C4-2B (cell line): ENCODE measurements around the gene GALNT9.

Experiments
- H3K27ac ChIP-seq: fragments of 450-650 bp; 2 replicates; pipeline ENCODE4 v1.5.1; 2017
- CTCF ChIP-seq: fragments of 450-650 bp; conservative IDR thresholded peaks from 2 replicates; pipeline ENCODE4 v1.5.1; 2017; ENCODE audit warnings: mild to moderate bottlenecking
- ZFX ChIP-seq: fragments of 450-650 bp; IDR thresholded peaks from 2 replicates; pipeline ENCODE4 v1.6.1; 2017

The GALNT9 gene

GRCh38 chr12:132356691-132357622, 27.6 kb upstream of the GALNT9 start:
- H3K27ac ChIP-seq: no peak overlapping the region
- TF ChIP-seq ZFX: no peak
- TF ChIP-seq CTCF: no peak

- H3K27ac ChIP-seq: no peak overlapping the region
- TF ChIP-seq ZFX: no peak
- no peak for TF ChIP-seq CTCF
Measured at GRCh38 chr12:132355742-132356681, 26.6 kb upstream of the GALNT9 start.

- TF ChIP-seq ZFX: no peak
- no peak for TF ChIP-seq CTCF
- no peak overlapping the region for H3K27ac ChIP-seq
Measured at GRCh38 chr12:132354982-132355680, 25.7 kb upstream of the GALNT9 start.

DNA sequence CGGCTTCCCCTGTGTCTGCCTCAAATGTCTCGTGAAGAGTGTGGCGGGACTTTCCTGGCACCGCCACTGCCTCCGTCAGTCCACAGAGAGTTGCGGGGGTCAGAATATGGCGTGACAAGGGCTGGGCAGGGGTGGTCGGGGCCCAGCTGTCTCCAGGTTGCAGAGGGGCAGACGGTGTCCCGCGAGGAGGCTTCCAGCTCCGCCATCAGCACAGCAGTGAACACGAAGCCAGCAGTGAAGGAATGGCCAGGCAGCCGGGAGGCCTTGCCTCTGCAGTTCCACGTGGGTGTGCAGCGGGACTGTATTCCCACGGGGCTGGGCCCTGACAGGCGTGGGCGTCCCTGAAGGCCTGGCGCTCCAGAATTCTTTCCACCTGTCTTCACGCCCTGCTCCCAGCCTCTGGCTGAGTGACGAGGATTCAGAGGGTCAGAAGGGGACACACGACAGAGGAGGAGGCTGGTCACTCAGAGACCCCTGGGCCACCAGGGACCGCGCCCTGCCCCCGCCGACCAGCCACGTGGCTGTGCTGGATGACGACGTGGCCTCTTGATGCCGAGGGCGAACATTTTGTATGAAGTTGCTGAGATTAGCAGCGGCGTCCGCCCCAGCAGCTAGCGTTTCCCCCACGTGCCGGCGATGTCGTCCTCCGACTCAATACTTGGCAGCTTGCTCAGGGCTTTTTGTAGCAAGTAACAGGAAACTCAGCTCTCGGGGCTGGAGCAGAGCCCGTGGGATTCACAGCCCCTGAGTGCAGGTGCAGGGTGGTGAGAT, 25.0 kb upstream of the GALNT9 start:
- no peak overlapping the region for H3K27ac ChIP-seq
- no peak for TF ChIP-seq ZFX
- no peak for TF ChIP-seq CTCF

DNA sequence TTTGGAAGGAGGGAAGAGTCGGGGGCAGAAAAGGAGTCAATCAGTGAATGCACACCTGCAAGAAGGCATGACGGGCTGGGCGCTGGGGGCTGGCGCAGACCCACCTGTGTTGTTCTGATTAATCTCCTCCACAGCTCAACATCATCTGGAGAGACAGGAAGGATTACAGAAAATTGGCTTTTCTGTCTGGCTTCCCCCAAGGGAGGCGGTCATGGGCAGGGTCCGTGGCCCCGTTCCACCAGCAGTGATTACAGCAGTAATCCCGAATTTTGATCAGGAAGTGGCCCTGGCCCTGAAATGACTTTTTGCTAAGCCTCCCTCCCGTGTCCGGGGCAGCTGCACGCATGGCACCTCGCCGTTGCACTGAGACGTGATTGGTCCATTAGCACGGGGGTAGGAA, 24.4 kb upstream of the GALNT9 start:
- no peak overlapping the region for H3K27ac ChIP-seq
- TF ChIP-seq ZFX: no peak
- no peak for TF ChIP-seq CTCF

GRCh38 chr12:132352896-132353800, 23.8 kb upstream of the GALNT9 start:
- H3K27ac ChIP-seq: no peak overlapping the region
- TF ChIP-seq ZFX: no peak
- no peak for TF ChIP-seq CTCF
